Glutamatergic neuron (in vitro differentiated cells): ENCODE results near the gene FUS. TPM values are rescaled to one million over a fixed set of nuclear protein-coding genes. Genes with fewer than 3 reads are reported as not detected.

Experiments
- DNase-seq: peaks from one replicate; pipeline ENCODE4 v3.0.0; 2022
- H3K27ac Mint-ChIP-seq: one replicate; pipeline ENCODE4 v1.8.0; 2020; ENCODE audit warnings: mild to moderate bottlenecking, mixed read lengths, inconsistent platforms; ENCODE audit not compliant: unreplicated experiment
- H3K27me3 Mint-ChIP-seq: one replicate; pipeline ENCODE4 v1.8.0; 2020; ENCODE audit warnings: mild to moderate bottlenecking, moderate library complexity, mixed read lengths, inconsistent platforms; ENCODE audit not compliant: unreplicated experiment
- H3K36me3 Mint-ChIP-seq: one replicate; pipeline ENCODE4 v1.8.0; 2020; ENCODE audit warnings: mild to moderate bottlenecking, mixed read lengths, inconsistent platforms; ENCODE audit not compliant: unreplicated experiment
- H3K4me1 Mint-ChIP-seq: one replicate; pipeline ENCODE4 v1.8.0; 2020; ENCODE audit warnings: mild to moderate bottlenecking, low read depth, mixed read lengths, inconsistent platforms; ENCODE audit not compliant: unreplicated experiment
- H3K4me3 Mint-ChIP-seq: one replicate; pipeline ENCODE4 v1.8.0; 2020; ENCODE audit warnings: mild to moderate bottlenecking, mixed read lengths, inconsistent platforms; ENCODE audit not compliant: unreplicated experiment
- H3K9me3 Mint-ChIP-seq: one replicate; pipeline ENCODE4 v1.8.0; 2020; ENCODE audit warnings: mild to moderate bottlenecking, moderate library complexity, mixed read lengths, inconsistent platforms; ENCODE audit not compliant: unreplicated experiment
- long read RNA-seq: library from polyadenylated mRNA; unstranded; transcript quantifications from one replicate; pipeline ENCODE4 v2.0.0, GENCODE V29; 2020; ENCODE audit not compliant: unreplicated experiment
- total RNA-seq: library from RNA; stranded (reverse); fragmentation: NEBNext Ultra II Directional; extraction: Animal tissue kit (Norgen Biotek cat#: 25700); gene quantifications from one replicate; pipeline ENCODE4 v1.2.1, GENCODE V29; 2021; ENCODE audit not compliant: unreplicated experiment
- TF ChIP-seq, protein P1 (sequence below): fragments of 200-600 bp; sonication (generic); IDR thresholded peaks from one replicate; pipeline ENCODE4 v1.5.0; 2021; ENCODE audit not compliant: partially characterized antibody, unreplicated experiment

Gene FUS
- 473 TPM for total RNA-seq
- long read RNA-seq, full-length matches to known transcripts: 31 of 57 reads
- long read RNA-seq, partial matches to known transcripts: 21 of 57 reads
- long read RNA-seq, other reads (novel, unspliced or antisense): 5 of 57 reads

DNA sequence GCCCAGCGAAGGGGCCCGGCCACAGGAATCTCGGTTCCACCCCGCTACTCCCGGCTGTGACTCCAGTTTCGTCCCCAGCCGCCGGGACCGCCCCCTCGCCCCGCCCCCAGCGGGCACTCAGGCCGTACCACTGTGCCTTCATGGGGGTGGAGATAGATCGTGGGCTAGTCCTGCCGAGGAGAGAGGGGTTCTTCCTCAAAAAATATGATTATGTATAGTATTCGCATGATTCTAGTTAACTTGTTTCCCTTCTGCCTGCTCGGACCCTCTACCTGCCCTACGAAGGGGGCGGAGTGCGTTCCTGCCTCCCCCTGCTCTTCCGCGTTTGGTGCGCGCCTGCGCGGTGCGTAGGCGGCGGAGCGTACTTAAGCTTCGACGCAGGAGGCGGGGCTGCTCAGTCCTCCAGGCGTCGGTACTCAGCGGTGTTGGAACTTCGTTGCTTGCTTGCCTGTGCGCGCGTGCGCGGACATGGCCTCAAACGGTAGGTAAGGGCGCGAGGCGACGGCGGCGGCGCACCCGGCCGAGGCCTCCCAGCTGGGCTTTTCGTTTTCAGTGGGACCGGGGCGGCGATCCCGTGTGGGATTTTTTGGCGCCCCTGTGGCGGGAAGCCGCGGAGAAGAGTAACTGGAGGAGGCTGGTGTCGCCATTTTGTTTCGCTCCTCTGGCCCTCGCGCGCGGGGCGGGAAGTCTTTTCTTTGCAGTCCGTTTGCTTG is at the start of gene FUS:
TSS of gene FUS (plus strand) at position 393 of the 713 bp plus-strand sequence. CDS start at position 469, 76 bp downstream.
- Mint-ChIP-seq H3K9me3 (peaks cover 18% of the 10 kb centered on the region), H3K36me3 (peaks cover 4% of the 10 kb centered on the region), H3K4me3 (peak within 1 kb of the TSS; percentile 99), H3K27ac (peak within 1 kb of the TSS; percentile 99), H3K4me1 (peaks cover 17% of the 10 kb centered on the region), H3K27me3 (peaks cover 20% of the 10 kb centered on the region)
- TF ChIP-seq, protein P1, sequence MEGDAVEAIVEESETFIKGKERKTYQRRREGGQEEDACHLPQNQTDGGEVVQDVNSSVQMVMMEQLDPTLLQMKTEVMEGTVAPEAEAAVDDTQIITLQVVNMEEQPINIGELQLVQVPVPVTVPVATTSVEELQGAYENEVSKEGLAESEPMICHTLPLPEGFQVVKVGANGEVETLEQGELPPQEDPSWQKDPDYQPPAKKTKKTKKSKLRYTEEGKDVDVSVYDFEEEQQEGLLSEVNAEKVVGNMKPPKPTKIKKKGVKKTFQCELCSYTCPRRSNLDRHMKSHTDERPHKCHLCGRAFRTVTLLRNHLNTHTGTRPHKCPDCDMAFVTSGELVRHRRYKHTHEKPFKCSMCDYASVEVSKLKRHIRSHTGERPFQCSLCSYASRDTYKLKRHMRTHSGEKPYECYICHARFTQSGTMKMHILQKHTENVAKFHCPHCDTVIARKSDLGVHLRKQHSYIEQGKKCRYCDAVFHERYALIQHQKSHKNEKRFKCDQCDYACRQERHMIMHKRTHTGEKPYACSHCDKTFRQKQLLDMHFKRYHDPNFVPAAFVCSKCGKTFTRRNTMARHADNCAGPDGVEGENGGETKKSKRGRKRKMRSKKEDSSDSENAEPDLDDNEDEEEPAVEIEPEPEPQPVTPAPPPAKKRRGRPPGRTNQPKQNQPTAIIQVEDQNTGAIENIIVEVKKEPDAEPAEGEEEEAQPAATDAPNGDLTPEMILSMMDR: no peak
- peak; percentile 89 for DNase-seq

DNA sequence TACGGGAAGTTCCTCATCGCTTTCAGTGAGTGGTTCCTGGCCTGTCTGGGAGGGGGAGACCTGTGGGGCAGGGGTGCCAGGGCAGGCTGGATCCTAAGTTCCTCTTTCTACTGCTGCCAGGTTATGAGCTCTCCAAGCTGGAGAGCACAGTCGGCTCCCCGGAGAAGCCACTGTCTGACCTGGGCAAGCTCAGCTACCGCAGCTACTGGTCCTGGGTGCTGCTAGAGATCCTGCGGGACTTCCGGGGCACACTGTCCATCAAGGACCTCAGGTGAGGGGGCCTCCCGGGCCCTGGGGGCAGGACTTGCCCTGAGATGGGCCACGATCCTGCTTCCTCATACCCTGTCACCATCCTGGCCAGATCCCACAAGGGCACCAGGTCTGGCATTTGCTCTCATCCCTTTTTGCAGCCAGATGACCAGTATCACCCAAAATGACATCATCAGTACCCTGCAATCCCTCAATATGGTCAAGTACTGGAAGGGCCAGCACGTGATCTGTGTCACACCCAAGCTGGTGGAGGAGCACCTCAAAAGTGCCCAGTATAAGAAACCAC is 49.5 kb upstream of the FUS start:
- Mint-ChIP-seq H3K27ac (no peak overlapping the region), H3K27me3 (peaks cover 6% of the 10 kb centered on the region), H3K36me3 (no peaks in the 10 kb centered on the region), H3K4me3 (no peak overlapping the region), H3K4me1 (peaks cover 6% of the 10 kb centered on the region), H3K9me3 (peaks cover 7% of the 10 kb centered on the region)
- DNase-seq: no peak
- TF ChIP-seq, protein P1: no peak

DNA sequence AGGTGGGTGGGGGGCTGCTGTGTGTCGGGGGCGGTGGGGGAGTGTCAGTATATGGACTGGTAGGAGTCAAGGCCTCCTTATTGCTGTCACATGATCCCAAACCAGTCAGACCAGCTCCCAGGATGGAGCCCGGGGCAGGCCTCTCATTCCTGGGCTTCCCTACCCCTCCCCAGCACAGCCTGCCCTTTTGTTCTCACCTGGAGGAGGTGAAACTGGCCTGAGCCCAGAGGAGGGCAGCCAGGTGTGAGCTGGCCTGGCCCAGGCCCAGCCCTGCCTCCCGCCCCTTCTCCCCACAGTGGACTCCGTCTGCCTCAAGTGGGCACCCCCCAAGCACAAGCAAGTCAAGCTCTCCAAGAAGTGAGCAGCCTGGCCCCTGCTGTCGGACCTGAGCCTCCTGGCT is 49.0 kb upstream of the FUS start:
- Mint-ChIP-seq H3K4me3 (no peak overlapping the region), H3K36me3 (no peaks in the 10 kb centered on the region), H3K9me3 (peaks cover 5% of the 10 kb centered on the region), H3K27ac (no peak overlapping the region), H3K4me1 (peaks cover 7% of the 10 kb centered on the region), H3K27me3 (peaks cover 6% of the 10 kb centered on the region)
- TF ChIP-seq, protein P1: no peak
- DNase-seq: no peak

DNA sequence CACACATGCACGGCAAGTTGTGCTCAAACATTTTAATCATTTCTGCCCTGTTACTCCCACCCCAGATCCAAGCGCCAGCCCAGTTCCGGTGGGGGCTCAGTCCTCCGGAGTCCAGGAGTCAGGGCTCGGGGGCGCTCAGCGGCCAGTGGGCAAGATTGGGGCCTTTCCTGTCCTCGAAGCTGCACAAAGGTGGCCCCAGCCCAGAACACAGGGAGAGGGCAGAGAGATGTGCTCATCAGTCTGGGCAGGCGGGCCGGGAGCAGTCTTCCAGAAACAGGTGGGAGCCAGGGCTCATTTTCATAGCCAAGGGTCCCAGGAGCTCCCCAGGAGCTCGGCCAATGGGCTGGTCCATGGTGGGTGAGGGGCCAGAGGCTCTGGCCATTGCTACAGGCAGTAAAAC is 48.5 kb upstream of the FUS start:
- DNase-seq: no peak
- TF ChIP-seq, protein P1: no peak
- H3K9me3 Mint-ChIP-seq: peaks cover 4% of the 10 kb centered on the region
- no peak overlapping the region for H3K4me3 Mint-ChIP-seq
- no peaks in the 10 kb centered on the region for H3K36me3 Mint-ChIP-seq
- peaks cover 6% of the 10 kb centered on the region for H3K27me3 Mint-ChIP-seq
- peaks cover 7% of the 10 kb centered on the region for H3K4me1 Mint-ChIP-seq
- H3K27ac Mint-ChIP-seq: no peak overlapping the region

DNA sequence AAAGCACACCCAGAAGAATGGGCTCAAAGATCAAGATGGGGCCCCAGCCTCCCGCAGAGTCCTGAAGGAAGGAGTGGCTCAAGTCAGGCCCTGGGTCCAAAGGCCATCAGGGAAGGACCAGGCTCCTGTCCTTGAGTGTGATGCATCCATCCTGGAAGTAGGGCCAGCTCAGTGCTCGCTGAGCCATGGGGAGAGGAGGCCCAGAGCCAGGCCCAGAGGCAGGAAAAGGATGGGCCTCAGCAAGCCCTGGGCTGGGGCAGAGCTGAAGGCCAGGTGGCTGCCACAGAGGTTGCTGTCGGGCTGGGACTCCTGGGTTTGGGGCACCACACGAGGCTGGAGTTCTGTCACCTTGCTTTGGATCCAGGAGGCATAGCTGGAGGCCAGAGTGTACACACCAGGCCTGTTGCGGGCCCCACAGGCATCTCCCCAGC is 48.1 kb upstream of the FUS start:
- peaks cover 7% of the 10 kb centered on the region for H3K4me1 Mint-ChIP-seq

More for the DNA sequence above, 48.1 kb upstream of the FUS start:
- no peaks in the 10 kb centered on the region for H3K36me3 Mint-ChIP-seq
- H3K9me3 Mint-ChIP-seq: peaks cover 4% of the 10 kb centered on the region
- H3K27ac Mint-ChIP-seq: no peak overlapping the region
- peaks cover 6% of the 10 kb centered on the region for H3K27me3 Mint-ChIP-seq
- no peak overlapping the region for H3K4me3 Mint-ChIP-seq
- DNase-seq: no peak
- TF ChIP-seq, protein P1: no peak
